Measurements from ENCODE around the gene GAB3.
"Not testable (repeated sequence)": the region's sequence is repeated elsewhere in the genome, so short reads cannot be mapped to it uniquely, and the experiment has no call there.

The GAB3 gene

DNA sequence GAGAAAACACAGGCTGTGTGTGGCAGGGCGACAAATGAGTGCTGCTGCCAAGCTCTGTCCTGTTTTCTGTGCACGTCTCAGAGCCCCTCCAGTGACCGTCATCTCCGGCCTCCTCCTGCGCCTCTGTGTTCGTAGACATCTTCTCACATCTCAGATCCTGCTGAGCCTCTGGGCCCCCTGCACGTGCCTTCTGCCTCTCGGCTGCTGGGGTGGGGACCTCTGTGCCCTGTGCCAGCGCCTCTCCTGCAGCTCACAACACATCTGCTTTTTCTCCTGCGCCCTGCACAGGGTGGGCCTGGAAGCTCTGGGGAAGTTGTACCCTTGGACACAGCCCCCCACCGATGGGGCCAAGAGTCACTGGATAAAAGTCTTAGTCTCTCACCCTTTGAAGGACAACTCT lies 95.1 kb downstream of the GAB3 start:
- ChIA-PET CTCF (no interaction called here), POLR2A (no interaction called here)
- DNase-seq (ENCODE audit: low read depth, low spot score) = no peak
- TF ChIP-seq, protein P1, sequence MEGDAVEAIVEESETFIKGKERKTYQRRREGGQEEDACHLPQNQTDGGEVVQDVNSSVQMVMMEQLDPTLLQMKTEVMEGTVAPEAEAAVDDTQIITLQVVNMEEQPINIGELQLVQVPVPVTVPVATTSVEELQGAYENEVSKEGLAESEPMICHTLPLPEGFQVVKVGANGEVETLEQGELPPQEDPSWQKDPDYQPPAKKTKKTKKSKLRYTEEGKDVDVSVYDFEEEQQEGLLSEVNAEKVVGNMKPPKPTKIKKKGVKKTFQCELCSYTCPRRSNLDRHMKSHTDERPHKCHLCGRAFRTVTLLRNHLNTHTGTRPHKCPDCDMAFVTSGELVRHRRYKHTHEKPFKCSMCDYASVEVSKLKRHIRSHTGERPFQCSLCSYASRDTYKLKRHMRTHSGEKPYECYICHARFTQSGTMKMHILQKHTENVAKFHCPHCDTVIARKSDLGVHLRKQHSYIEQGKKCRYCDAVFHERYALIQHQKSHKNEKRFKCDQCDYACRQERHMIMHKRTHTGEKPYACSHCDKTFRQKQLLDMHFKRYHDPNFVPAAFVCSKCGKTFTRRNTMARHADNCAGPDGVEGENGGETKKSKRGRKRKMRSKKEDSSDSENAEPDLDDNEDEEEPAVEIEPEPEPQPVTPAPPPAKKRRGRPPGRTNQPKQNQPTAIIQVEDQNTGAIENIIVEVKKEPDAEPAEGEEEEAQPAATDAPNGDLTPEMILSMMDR (IDR thresholded peaks at IDR 0.05; ENCODE audit: insufficient read depth, low read length, missing control alignments) = no peak
- no peak overlapping the region for H3K4me3 ChIP-seq (ENCODE audit: low read depth, low read length)

DNA sequence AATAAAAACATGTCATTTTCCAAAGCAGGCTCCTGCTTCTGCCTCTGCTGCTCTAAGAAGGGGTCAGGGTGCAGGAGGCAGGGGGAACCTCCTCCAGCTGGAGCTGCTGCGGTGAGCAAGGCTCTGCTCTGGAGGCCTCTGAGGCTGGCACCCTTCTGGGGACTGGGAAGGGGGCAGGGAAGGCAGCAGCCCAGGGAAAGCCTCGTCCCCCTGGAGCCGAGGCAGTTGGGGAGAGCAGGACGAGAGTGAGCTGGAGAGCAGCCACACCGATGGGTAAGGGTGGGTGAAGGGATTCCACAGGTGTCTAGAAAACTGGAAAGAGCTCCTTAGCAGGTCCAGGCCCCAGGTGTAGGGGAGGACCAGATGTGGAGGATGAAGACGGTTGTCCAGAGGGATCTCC lies 95.5 kb downstream of the GAB3 start:
- POLR2A ChIA-PET = no interaction called here
- no peak overlapping the region for H3K4me3 ChIP-seq (ENCODE audit: low read depth, low read length)
- CTCF ChIA-PET = no interaction called here
- TF ChIP-seq, protein P1 (IDR thresholded peaks at IDR 0.05; ENCODE audit: insufficient read depth, low read length, missing control alignments) = no peak
- no peak for DNase-seq (ENCODE audit: low read depth, low spot score)

DNA sequence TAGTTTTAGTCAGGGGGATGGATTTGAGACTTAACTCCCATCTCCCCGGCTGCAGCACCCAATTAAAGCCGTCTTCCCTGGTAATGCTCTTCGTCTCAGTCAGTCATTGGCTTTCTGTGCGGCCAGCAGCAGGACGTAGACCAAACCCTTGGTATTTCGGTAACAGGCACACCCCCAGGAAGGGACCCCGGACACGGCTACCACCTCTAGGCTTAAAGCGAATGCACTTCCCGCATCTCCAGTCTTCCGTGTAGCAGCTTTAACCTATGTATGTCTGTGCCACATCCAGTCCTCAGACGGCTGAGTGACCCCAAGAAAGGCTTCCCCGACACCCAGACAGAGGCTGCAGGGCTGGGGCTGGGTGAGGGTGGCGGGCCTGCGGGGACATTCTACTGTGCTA lies 96.0 kb downstream of the GAB3 start:
- DNase-seq (ENCODE audit: low read depth, low spot score) = no peak
- TF ChIP-seq, protein P1 (IDR thresholded peaks at IDR 0.05; ENCODE audit: insufficient read depth, low read length, missing control alignments) = no peak
- ChIA-PET CTCF (no interaction called here), POLR2A (no interaction called here)
- H3K4me3 ChIP-seq (ENCODE audit: low read depth, low read length) = no peak overlapping the region

DNA sequence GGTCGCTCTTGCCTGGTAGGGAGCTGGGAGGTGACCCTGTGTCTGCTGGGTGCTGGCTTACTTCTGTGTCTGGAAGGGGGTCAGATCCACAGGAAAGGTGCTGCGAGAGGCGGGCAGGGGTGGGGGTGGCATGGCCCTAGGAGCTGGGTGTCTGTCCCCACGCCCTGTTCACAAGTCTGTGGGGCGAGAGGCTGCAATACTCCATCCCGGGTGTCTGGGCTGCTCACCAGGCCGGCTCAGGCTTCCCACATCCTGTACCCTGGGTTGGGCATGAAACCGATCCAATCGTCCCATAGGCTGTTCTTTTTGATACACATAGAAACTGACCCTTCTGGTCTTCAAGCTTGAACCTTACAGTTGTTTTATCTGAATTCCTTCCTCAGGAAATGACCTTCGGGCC lies 96.5 kb downstream of the GAB3 start:
- TF ChIP-seq, protein P1 (IDR thresholded peaks at IDR 0.05; ENCODE audit: insufficient read depth, low read length, missing control alignments) = no peak
- ChIA-PET POLR2A (no interaction called here), CTCF (no interaction called here)
- no peak overlapping the region for H3K4me3 ChIP-seq (ENCODE audit: low read depth, low read length)
- no peak for DNase-seq (ENCODE audit: low read depth, low spot score)

DNA sequence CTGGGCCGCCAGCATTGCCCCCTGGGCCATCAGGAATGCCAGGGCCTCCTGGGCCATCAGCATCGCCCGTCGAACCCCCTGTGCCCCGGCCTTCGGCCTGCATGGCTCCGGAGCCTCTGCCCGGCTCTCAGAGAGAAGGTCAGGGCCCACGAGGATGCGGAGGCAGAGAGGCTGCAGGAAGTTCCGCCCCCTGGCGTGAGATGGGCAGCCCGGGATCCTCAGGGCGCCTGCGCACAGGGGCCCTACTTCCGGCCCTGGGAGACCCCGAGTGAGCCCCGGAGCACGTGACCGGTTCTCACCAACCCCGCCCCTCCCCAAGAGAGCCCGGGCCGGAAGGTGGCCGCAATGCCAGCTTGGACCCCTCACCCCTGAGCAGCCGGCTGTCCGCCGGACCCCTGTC lies 97.5 kb downstream of the GAB3 start, which contains the start of gene CTAG2:
TSS of gene CTAG2 (minus strand) at position 167 of the 400 bp plus-strand sequence. CDS start at position 103, 64 bp downstream.
- DNase-seq (ENCODE audit: low read depth, low spot score); CTCF ChIA-PET; POLR2A ChIA-PET; H3K4me3 ChIP-seq (ENCODE audit: low read depth, low read length): not testable (repeated sequence)

DNA sequence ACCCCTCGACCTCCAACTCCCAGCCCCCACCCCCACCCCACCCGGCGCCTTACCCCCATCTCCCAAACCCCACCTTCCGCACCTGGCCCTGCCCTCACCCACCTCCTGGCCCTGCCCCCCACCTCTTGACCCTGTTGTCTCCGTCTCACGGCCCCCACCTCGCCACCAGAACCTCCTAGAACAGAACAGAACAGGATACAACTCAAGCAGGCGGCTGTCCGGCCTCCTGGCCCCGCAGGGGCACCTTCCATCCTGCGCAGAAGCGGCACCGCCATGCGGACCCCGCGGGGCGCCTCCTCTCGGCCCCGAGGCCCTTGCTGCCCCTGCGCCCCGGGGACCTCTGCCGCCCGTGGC lies 97.9 kb downstream of the GAB3 start:
- DNase-seq (ENCODE audit: low read depth, low spot score) = no peak
- POLR2A ChIA-PET = no interaction called here

More for the DNA sequence above, 97.9 kb downstream of the GAB3 start:
- no peak overlapping the region for H3K4me3 ChIP-seq (ENCODE audit: low read depth, low read length)
- CTCF ChIA-PET = no interaction called here
- TF ChIP-seq, protein P1 (IDR thresholded peaks at IDR 0.05; ENCODE audit: insufficient read depth, low read length, missing control alignments) = no peak
